Stomach (tissue), 9 donors: ENCODE measurements around the gene EVC. TPM values are rescaled to one million over a fixed set of nuclear protein-coding genes. Genes with fewer than 3 reads are reported as not detected.
A peak's percentile ranks its signal among the peaks of the same experiment; 100 is the strongest.

Experiments used
- DNase-seq, 2 donors: peaks; one replicate each; pipeline versions ENCODE4 v3.0.0 to v3.0.0-alpha.2; 2013 to 2019
- H3K27ac ChIP-seq, 5 donors: fragments of 200-600 bp in 4 of 5; sonication (generic) in 4 of 5; one replicate each; pipeline ENCODE4 v1.5.1; 2013 to 2019; ENCODE audit warnings: mild to moderate bottlenecking in 1 of 5, moderate library complexity in 1 of 5
- H3K27me3 ChIP-seq, 3 donors: fragments of 200-600 bp; sonication (generic); one replicate each; pipeline ENCODE4 v1.5.1; 2017 to 2019; ENCODE audit warnings: mixed run types in 1 of 3
- H3K36me3 ChIP-seq, 4 donors: fragments of 200-600 bp; sonication (generic); 1 replicate in 3 of 4; 2 replicates in 1 of 4; pipeline ENCODE4 v1.5.1; 2016 to 2019
- H3K4me1 ChIP-seq, 4 donors: fragments of 200-600 bp; sonication (generic); one replicate each; pipeline ENCODE4 v1.5.1; 2016 to 2019
- H3K4me3 ChIP-seq, 4 donors: fragments of 200-600 bp; sonication (generic) in 3 of 4; one replicate each; pipeline ENCODE4 v1.5.1; 2016 to 2019; ENCODE audit warnings: mild to moderate bottlenecking in 1 of 4
- H3K9me3 ChIP-seq, 4 donors: fragments of 200-600 bp; sonication (generic); one replicate each; pipeline ENCODE4 v1.5.1; 2016 to 2019
- CTCF ChIP-seq, 7 experiments: fragments of 450-650 bp in 4 of 7; fragments of 200-600 bp in 3 of 7; sonication (generic) in 3 of 7; IDR thresholded peaks; one replicate each; pipeline ENCODE4 v1.5.1; 2016 to 2019; ENCODE audit warnings: antibody characterized with exemption in 7 of 7, control low read depth in 2 of 7, mild to moderate bottlenecking in 1 of 7
- EP300 ChIP-seq: sonication (generic); formaldehyde crosslinking; IDR thresholded peaks from one replicate; pipeline ENCODE4 v1.6.1; 2017; ENCODE audit warnings: antibody characterized with exemption
- POLR2A ChIP-seq, 4 donors: fragments of 450-650 bp; IDR thresholded peaks; one replicate each; pipeline ENCODE4 v1.6.1; 2016; ENCODE audit warnings: antibody characterized with exemption in 4 of 4, control low read depth in 2 of 4, mild to moderate bottlenecking in 1 of 4, moderate library complexity in 1 of 4
- POLR2AphosphoS5 ChIP-seq, 3 donors: sonication (generic); formaldehyde crosslinking; IDR thresholded peaks; one replicate each; pipeline ENCODE4 v1.6.1; 2016; ENCODE audit warnings: antibody characterized with exemption in 3 of 3
- WGBS, 5 donors: extraction: QIAGEN DNeasy Blood & Tissue Kit in 3 of 5; methylation state at CpG; one replicate each; pipeline versions ENCODE4 v1.1.5 to v1.1.7; 2013 to 2018; 5-methylcytosine and 5-hydroxymethylcytosine counted together
- intact Hi-C: fragments of 100-400 bp; cut with DNase I; formaldehyde crosslinking; loops from one replicate; pipeline ENCODE4 v1.15.1; 2023; ENCODE audit warnings: low total_unique reads
- polyA plus RNA-seq, 3 donors: library from polyadenylated mRNA; stranded (reverse); fragments of 200-250 nt; gene quantifications; one replicate each; pipeline ENCODE4 v1.2.3, GENCODE V29; 2013
- total RNA-seq, 5 donors: library from RNA; depleted of rRNA; stranded (reverse); fragments of >200 nt; gene quantifications; one replicate each; pipeline versions ENCODE4 v1.1.0 to v1.2.3, GENCODE V29; 2014 to 2016
- donor health status: healthy with polysubstance abuse.
- donor health status: Bipolar disorder and iron deficiency.
- donor health status: healthy.

Gene EVC
- total and polyA plus RNA-seq, 8 donors, result 1.5 to 346 (median 12.5) TPM

- H3K36me3 ChIP-seq, result peaks cover 20 to 77% (median 59%) of the 10 kb centered on the region in 4 donors
- no peak for TF ChIP-seq POLR2AphosphoS5 (IDR thresholded peaks at IDR 0.05)
- TF ChIP-seq CTCF (IDR thresholded peaks at IDR 0.05), result no peak
- no peak for TF ChIP-seq EP300
- TF ChIP-seq POLR2A (IDR thresholded peaks at IDR 0.05), result no peak
- no peaks in the 10 kb centered on the region for H3K27me3 ChIP-seq
- H3K4me1 ChIP-seq, result peaks cover 0 to 7% (median 0%) of the 10 kb centered on the region in 4 donors
- no peak overlapping the region for H3K4me3 ChIP-seq
- no peaks in the 10 kb centered on the region for H3K9me3 ChIP-seq
- H3K27ac ChIP-seq, result no peak overlapping the region
- 72 to 90% (median 84%) methylated on average over 13 to 14 of the region's 14 CpGs for WGBS, 5 donors
- intact Hi-C loops, result no loop called here
- DNase-seq, result no peak
Observed at GRCh38 chr4:5751666-5752375, 40.8 kb downstream of the EVC start.

- Histone ChIP-seq H3K4me1 (peaks cover 0 to under 1% (median 0%) of the 10 kb centered on the region in 4 donors), H3K9me3 (no peaks in the 10 kb centered on the region), H3K36me3 (peaks cover 25 to 85% (median 67%) of the 10 kb centered on the region in 4 donors), H3K27me3 (no peaks in the 10 kb centered on the region), H3K27ac (no peak overlapping the region), H3K4me3 (no peak overlapping the region)
- DNase-seq, result peak in 1 of 2 donors; percentile 29
- intact Hi-C loops, result no loop called here
- 78 to 87% (median 84%) methylated on average over 9 to 26 of the region's 26 CpGs for WGBS, 5 donors
- TF ChIP-seq POLR2A (IDR thresholded peaks at IDR 0.05), result no peak
- TF ChIP-seq POLR2AphosphoS5 (IDR thresholded peaks at IDR 0.05), result no peak
- no peak for TF ChIP-seq EP300
- TF ChIP-seq CTCF (IDR thresholded peaks at IDR 0.05), result no peak
Observed at GRCh38 chr4:5752376-5753184, 41.6 kb downstream of the EVC start.

GRCh38 chr4:5753366-5753765 is 42.4 kb downstream of the EVC start:
- intact Hi-C loops, result no loop called here
- 85 to 95% (median 89%) methylated on average over 5 to 7 of the region's 7 CpGs for WGBS, 5 donors
- no peak for DNase-seq
- no peak overlapping the region for H3K27ac ChIP-seq
- TF ChIP-seq POLR2AphosphoS5 (IDR thresholded peaks at IDR 0.05) (no peak), EP300 (no peak), POLR2A (IDR thresholded peaks at IDR 0.05) (no peak), CTCF (IDR thresholded peaks at IDR 0.05) (no peak)
- peaks cover 28 to 87% (median 73%) of the 10 kb centered on the region in 4 donors for H3K36me3 ChIP-seq
- H3K4me1 ChIP-seq, result no peaks in the 10 kb centered on the region
- no peak overlapping the region for H3K4me3 ChIP-seq
- no peaks in the 10 kb centered on the region for H3K27me3 ChIP-seq
- no peaks in the 10 kb centered on the region for H3K9me3 ChIP-seq

GRCh38 chr4:5753766-5754528 is 42.9 kb downstream of the EVC start:
- TF ChIP-seq EP300 (no peak), CTCF (IDR thresholded peaks at IDR 0.05) (no peak), POLR2A (IDR thresholded peaks at IDR 0.05) (no peak), POLR2AphosphoS5 (IDR thresholded peaks at IDR 0.05) (no peak)
- no peaks in the 10 kb centered on the region for H3K9me3 ChIP-seq
- WGBS, 5 donors, result 80 to 91% (median 86%) methylated on average over 15 to 19 of the region's 19 CpGs
- intact Hi-C loops, result no loop called here
- H3K27me3 ChIP-seq, result no peaks in the 10 kb centered on the region
- H3K4me1 ChIP-seq, result no peaks in the 10 kb centered on the region
- no peak overlapping the region for H3K4me3 ChIP-seq
- no peak overlapping the region for H3K27ac ChIP-seq
- DNase-seq, result no peak
- H3K36me3 ChIP-seq, result peaks cover 28 to 87% (median 76%) of the 10 kb centered on the region in 4 donors
